NCI-H748 (cell line): ENCODE data around the gene TRAPPC10.
A peak's percentile ranks its signal among the peaks of the same experiment; 100 is the strongest.

Source experiments
- DNase-seq: peaks from one replicate; lab custom pipeline; 2025; ENCODE audit not compliant: unreplicated experiment; lab: John Stamatoyannopoulos, UW

Gene TRAPPC10

GRCh38 chr21:44002511-44002910, 9.6 kb upstream of the TRAPPC10 start:
- no peak for DNase-seq

- DNase-seq, result no peak
These were observed 8.7 kb upstream of the TRAPPC10 start for GRCh38 chr21:44003307-44003966.

GRCh38 chr21:44005071-44005470, 7.0 kb upstream of the TRAPPC10 start:
- no peak for DNase-seq

GRCh38 chr21:44005593-44005992, 6.5 kb upstream of the TRAPPC10 start:
- no peak for DNase-seq

- no peak for DNase-seq
These were observed 6.0 kb upstream of the TRAPPC10 start for GRCh38 chr21:44006017-44006619.

GRCh38 chr21:44006656-44007055, 5.5 kb upstream of the TRAPPC10 start:
- DNase-seq, result no peak

- peak; percentile 18 for DNase-seq
These were observed 1.7 kb upstream of the TRAPPC10 start for GRCh38 chr21:44010429-44010828.

- no peak for DNase-seq
These were observed 986 bp upstream of the TRAPPC10 start for GRCh38 chr21:44011123-44011522.

GRCh38 chr21:44012474-44013379, 618 bp downstream of the TRAPPC10 start:
- DNase-seq, result peak; percentile 63

GRCh38 chr21:44013380-44014088, 1.4 kb downstream of the TRAPPC10 start:
- DNase-seq, result no peak

GRCh38 chr21:44017601-44018000, 5.5 kb downstream of the TRAPPC10 start:
- no peak for DNase-seq

GRCh38 chr21:44018127-44018526, 6.0 kb downstream of the TRAPPC10 start:
- no peak for DNase-seq

- DNase-seq, result no peak
These were observed 6.9 kb downstream of the TRAPPC10 start for GRCh38 chr21:44018813-44019567.

GRCh38 chr21:44019568-44019958, 7.5 kb downstream of the TRAPPC10 start:
- no peak for DNase-seq

- no peak for DNase-seq
These were observed 8.4 kb downstream of the TRAPPC10 start for GRCh38 chr21:44020551-44020950.

GRCh38 chr21:44021064-44021463, 9.0 kb downstream of the TRAPPC10 start:
- DNase-seq, result no peak

- no peak for DNase-seq
These were observed 12.1 kb downstream of the TRAPPC10 start for GRCh38 chr21:44024257-44024656.

- no peak for DNase-seq
These were observed 12.8 kb downstream of the TRAPPC10 start for GRCh38 chr21:44024887-44025353.

GRCh38 chr21:44027607-44028286, 15.6 kb downstream of the TRAPPC10 start:
- no peak for DNase-seq

GRCh38 chr21:44028287-44028659, 16.2 kb downstream of the TRAPPC10 start:
- DNase-seq, result no peak
